Naive thymus-derived CD4-positive, alpha-beta T cell (primary cell): ENCODE results near the gene ATG7. TPM values are rescaled to one million over a fixed set of nuclear protein-coding genes. Genes with fewer than 3 reads are reported as not detected.

Source experiments
- ATAC-seq: fragments of 150-1000 bp; cut with Tn5 transposase; 2 replicates; pipeline ENCODE4 v1.10.0; 2021; ENCODE audit warnings: mild to moderate bottlenecking, moderate library complexity
- CTCF ChIA-PET: fragments of 350-600 bp; sonication (Branson Sonifier 250); formaldehyde crosslinking; loops from one replicate; lab custom pipeline; 2021; ENCODE audit warnings: antibody characterized with exemption; lab: Charles Lee
- POLR2A ChIA-PET: fragments of 350-600 bp; sonication (Branson Sonifier 250); formaldehyde crosslinking; loops from one replicate; lab custom pipeline; 2021; ENCODE audit warnings: antibody characterized with exemption, inconsistent platforms; lab: Charles Lee
- DNase-seq, 9 donors: peaks; one replicate each; pipeline versions ENCODE4 v3.0.0 to v3.0.0-alpha.2; 2020 to 2022; ENCODE audit warnings: mixed read lengths in 1 of 9
- H3K27ac ChIP-seq: one replicate; pipeline ENCODE4 v1.7.0; 2013; ENCODE audit warnings: mild to moderate bottlenecking, low read depth, low read length, moderate library complexity
- H3K27me3 ChIP-seq, 2 donors: one replicate each; pipeline ENCODE4 v1.7.0; 2013; ENCODE audit warnings: low read length in 2 of 2, mild to moderate bottlenecking in 2 of 2, moderate library complexity in 2 of 2; ENCODE audit not compliant: control insufficient read depth in 2 of 2, insufficient read depth in 2 of 2
- H3K36me3 ChIP-seq, 3 experiments: 1 replicate in 2 of 3; 2 replicates in 1 of 3; pipeline ENCODE4 v1.7.0; 2013; ENCODE audit warnings: low read length in 3 of 3, mild to moderate bottlenecking in 3 of 3, moderate library complexity in 1 of 3; ENCODE audit not compliant: insufficient read depth in 3 of 3, control insufficient read depth in 2 of 3
- H3K4me1 ChIP-seq, 2 donors: one replicate each; pipeline ENCODE4 v1.7.0; 2013; ENCODE audit warnings: low read length in 2 of 2, mild to moderate bottlenecking in 2 of 2, moderate library complexity in 1 of 2; ENCODE audit not compliant: control insufficient read depth in 2 of 2, insufficient read depth in 2 of 2
- H3K4me3 ChIP-seq: 2 replicates; pipeline ENCODE4 v1.7.0; 2013; ENCODE audit warnings: mild to moderate bottlenecking, low read length
- H3K9me3 ChIP-seq, 3 experiments: 1 replicate in 2 of 3; 2 replicates in 1 of 3; pipeline ENCODE4 v1.7.0; 2013; ENCODE audit warnings: low read length in 3 of 3; ENCODE audit not compliant: control insufficient read depth in 2 of 3
- H3K27ac Mint-ChIP-seq, 9 donors: one replicate each; pipeline ENCODE4 v1.8.0; 2020 to 2022; ENCODE audit warnings: mixed read lengths in 9 of 9, mild to moderate bottlenecking in 8 of 9, moderate library complexity in 5 of 9, inconsistent platforms in 2 of 9
- H3K27me3 Mint-ChIP-seq, 5 donors: one replicate each; pipeline ENCODE4 v1.8.0; 2021 to 2022; ENCODE audit warnings: mixed read lengths in 5 of 5, mild to moderate bottlenecking in 1 of 5
- H3K36me3 Mint-ChIP-seq, 5 donors: one replicate each; pipeline ENCODE4 v1.8.0; 2020 to 2022; ENCODE audit warnings: mixed read lengths in 5 of 5, mild to moderate bottlenecking in 3 of 5, inconsistent platforms in 1 of 5
- H3K4me1 Mint-ChIP-seq, 7 donors: one replicate each; pipeline ENCODE4 v1.8.0; 2020 to 2022; ENCODE audit warnings: mixed read lengths in 7 of 7, mild to moderate bottlenecking in 3 of 7, inconsistent platforms in 1 of 7
- H3K4me3 Mint-ChIP-seq, 10 donors: one replicate each; pipeline ENCODE4 v1.8.0; 2020 to 2022; ENCODE audit warnings: mild to moderate bottlenecking in 10 of 10, mixed read lengths in 10 of 10, moderate library complexity in 6 of 10, inconsistent platforms in 2 of 10
- H3K9me3 Mint-ChIP-seq, 11 donors: one replicate each; pipeline ENCODE4 v1.8.0; 2020 to 2022; ENCODE audit warnings: mixed read lengths in 11 of 11, mild to moderate bottlenecking in 4 of 11, inconsistent platforms in 1 of 11, moderate library complexity in 1 of 11
- intact Hi-C, 2 donors: fragments of 100-400 bp; cut with micrococcal nuclease; formaldehyde crosslinking; loops; one replicate each; pipeline ENCODE4 v1.15.1; 2023
- polyA plus RNA-seq, 2 donors: library from polyadenylated mRNA; unstranded; fragments of 300-500 nt; fragmentation: Illumina TruSeq; gene quantifications; one replicate each; pipeline ENCODE4 v1.2.3, GENCODE V29; 2021
- total RNA-seq, 6 experiments: library from RNA in 5 of 6; stranded (reverse) in 5 of 6; gene quantifications; 1 replicate in 5 of 6; 2 replicates in 1 of 6; pipeline ENCODE4 v1.2.3 and lab custom pipeline; 2021 to 2026

Gene ATG7
- total and polyA plus RNA-seq, 7 experiments from 2014 or later = 12.0 to 80.3 (median 33.6) TPM

- Histone ChIP-seq H3K4me3 (no peak overlapping the region), H3K36me3 (no peaks in the 10 kb centered on the region), H3K27me3 (no peaks in the 10 kb centered on the region), H3K9me3 (no peaks in the 10 kb centered on the region), H3K4me1 (peaks cover 0 to 3% of the 10 kb centered on the region in 2 donors), H3K27ac (no peak overlapping the region)
- no peak for ATAC-seq
- CTCF ChIA-PET = interaction anchor here (1.1 kb wide), 1 partner anchor 258 kb away, joined by 4 read pairs; no protein-coding TSS in a partner anchor
- H3K4me1 Mint-ChIP-seq = peaks cover 13 to 45% (median 33%) of the 10 kb centered on the region in 7 donors
- intact Hi-C loops = no loop called here
- no peaks in the 10 kb centered on the region for H3K27me3 Mint-ChIP-seq
- peaks cover 0 to 25% (median 10%) of the 10 kb centered on the region in 5 donors for H3K36me3 Mint-ChIP-seq
- H3K9me3 Mint-ChIP-seq = no peaks in the 10 kb centered on the region
- POLR2A ChIA-PET = no interaction called here
- H3K4me3 Mint-ChIP-seq = no peak overlapping the region
- peak overlapping the region in 1 of 9 donors; percentile 19 for H3K27ac Mint-ChIP-seq
- DNase-seq = no peak
These were observed 120.6 kb downstream of the ATG7 start for GRCh38 chr3:11392860-11393114.

- H3K27ac Mint-ChIP-seq = no peak overlapping the region
- ChIA-PET POLR2A (no interaction called here), CTCF (interaction anchor here (1.1 kb wide), 1 partner anchor 258 kb away, joined by 4 read pairs; no protein-coding TSS in a partner anchor)
- Histone ChIP-seq H3K27ac (no peak overlapping the region), H3K9me3 (no peaks in the 10 kb centered on the region), H3K4me3 (no peak overlapping the region), H3K4me1 (peaks cover 0 to 3% of the 10 kb centered on the region in 2 donors), H3K27me3 (no peaks in the 10 kb centered on the region), H3K36me3 (no peaks in the 10 kb centered on the region)
- peaks cover 13 to 45% (median 33%) of the 10 kb centered on the region in 7 donors for H3K4me1 Mint-ChIP-seq
- no peak for ATAC-seq
- H3K36me3 Mint-ChIP-seq = peaks cover 0 to 25% (median 10%) of the 10 kb centered on the region in 5 donors
- H3K4me3 Mint-ChIP-seq = no peak overlapping the region
- no peak for DNase-seq
- intact Hi-C loops = no loop called here
- H3K27me3 Mint-ChIP-seq = no peaks in the 10 kb centered on the region
- no peaks in the 10 kb centered on the region for H3K9me3 Mint-ChIP-seq
These were observed 121.2 kb downstream of the ATG7 start for GRCh38 chr3:11393401-11393800.

GRCh38 chr3:11394392-11394791 lies 122.2 kb downstream of the ATG7 start:
- DNase-seq (no peak), ATAC-seq (no peak)
- POLR2A ChIA-PET = no interaction called here
- intact Hi-C loops = no loop called here
- Mint-ChIP-seq H3K27me3 (no peaks in the 10 kb centered on the region), H3K9me3 (no peaks in the 10 kb centered on the region), H3K4me3 (no peak overlapping the region), H3K36me3 (peaks cover 0 to 25% (median 9%) of the 10 kb centered on the region in 5 donors), H3K4me1 (peaks cover 13 to 44% (median 33%) of the 10 kb centered on the region in 7 donors), H3K27ac (no peak overlapping the region)
- Histone ChIP-seq H3K4me1 (peaks cover 0 to 3% of the 10 kb centered on the region in 2 donors), H3K4me3 (no peak overlapping the region), H3K27me3 (no peaks in the 10 kb centered on the region), H3K27ac (no peak overlapping the region), H3K9me3 (no peaks in the 10 kb centered on the region), H3K36me3 (no peaks in the 10 kb centered on the region)
- CTCF ChIA-PET = no interaction called here

- H3K27me3 ChIP-seq = no peaks in the 10 kb centered on the region
These were observed 128.0 kb downstream of the ATG7 start for GRCh38 chr3:11400213-11400612.

GRCh38 chr3:11401434-11401833 lies 129.2 kb downstream of the ATG7 start:
- CTCF ChIA-PET = no interaction called here
- Mint-ChIP-seq H3K4me1 (no peaks in the 10 kb centered on the region), H3K27me3 (no peaks in the 10 kb centered on the region), H3K9me3 (peaks cover 0 to 19% (median 6%) of the 10 kb centered on the region in 11 donors), H3K27ac (no peak overlapping the region), H3K36me3 (peaks cover 6 to 38% (median 34%) of the 10 kb centered on the region in 5 donors), H3K4me3 (no peak overlapping the region)
- no peaks in the 10 kb centered on the region for H3K27me3 ChIP-seq
- no peaks in the 10 kb centered on the region for H3K4me1 ChIP-seq
- no peak overlapping the region for H3K27ac ChIP-seq
- intact Hi-C loops = no loop called here
- POLR2A ChIA-PET = no interaction called here
- H3K4me3 ChIP-seq = no peak overlapping the region
- no peak for ATAC-seq
- peaks cover 0 to 11% (median 0%) of the 10 kb centered on the region in 3 experiments for H3K36me3 ChIP-seq
- no peaks in the 10 kb centered on the region for H3K9me3 ChIP-seq
- DNase-seq = no peak

More at GRCh38 chr3:11400213-11400612, 128.0 kb downstream of the ATG7 start:
- H3K27ac ChIP-seq = no peak overlapping the region
- ChIA-PET CTCF (no interaction called here), POLR2A (no interaction called here)
- H3K4me3 ChIP-seq = no peak overlapping the region
- H3K27me3 Mint-ChIP-seq = no peaks in the 10 kb centered on the region
- no peaks in the 10 kb centered on the region for H3K4me1 ChIP-seq
- H3K4me3 Mint-ChIP-seq = no peak overlapping the region
- H3K4me1 Mint-ChIP-seq = no peaks in the 10 kb centered on the region
- no peak for DNase-seq
- H3K36me3 ChIP-seq = peaks cover 0 to 4% (median 0%) of the 10 kb centered on the region in 3 experiments
- no peaks in the 10 kb centered on the region for H3K9me3 ChIP-seq
- intact Hi-C loops = no loop called here
- H3K36me3 Mint-ChIP-seq = peaks cover 3 to 30% (median 27%) of the 10 kb centered on the region in 5 donors
- peaks cover 0 to 16% (median 4%) of the 10 kb centered on the region in 11 donors for H3K9me3 Mint-ChIP-seq
- no peak overlapping the region for H3K27ac Mint-ChIP-seq
- ATAC-seq = no peak

GRCh38 chr3:11405323-11405722 lies 133.1 kb downstream of the ATG7 start:
- H3K4me1 ChIP-seq = no peaks in the 10 kb centered on the region
- DNase-seq (no peak), ATAC-seq (no peak)
- ChIA-PET POLR2A (no interaction called here), CTCF (no interaction called here)
- peaks cover 26 to 72% (median 69%) of the 10 kb centered on the region in 5 donors for H3K36me3 Mint-ChIP-seq
- no peak overlapping the region for H3K27ac ChIP-seq
- H3K9me3 ChIP-seq = peaks cover 0 to 15% (median 0%) of the 10 kb centered on the region in 3 experiments
- H3K27ac Mint-ChIP-seq = no peak overlapping the region
- no peaks in the 10 kb centered on the region for H3K27me3 ChIP-seq
- peaks cover 4 to 43% (median 16%) of the 10 kb centered on the region in 11 donors for H3K9me3 Mint-ChIP-seq
- peaks cover 0 to 4% (median 0%) of the 10 kb centered on the region in 7 donors for H3K4me1 Mint-ChIP-seq
- no peak overlapping the region for H3K4me3 ChIP-seq
- H3K36me3 ChIP-seq = peaks cover 0 to 19% (median 0%) of the 10 kb centered on the region in 3 experiments
- no peak overlapping the region for H3K4me3 Mint-ChIP-seq
- no peaks in the 10 kb centered on the region for H3K27me3 Mint-ChIP-seq
- intact Hi-C loops = no loop called here

GRCh38 chr3:11407644-11408043 lies 135.4 kb downstream of the ATG7 start:
- ChIA-PET CTCF (no interaction called here), POLR2A (no interaction called here)
- H3K9me3 ChIP-seq = peaks cover 0 to 15% (median 0%) of the 10 kb centered on the region in 3 experiments
- Mint-ChIP-seq H3K27ac (no peak overlapping the region), H3K4me3 (no peak overlapping the region), H3K36me3 (peaks cover 26 to 81% (median 80%) of the 10 kb centered on the region in 5 donors), H3K9me3 (peaks cover 4 to 53% (median 19%) of the 10 kb centered on the region in 11 donors), H3K4me1 (peaks cover 0 to 15% (median 3%) of the 10 kb centered on the region in 7 donors), H3K27me3 (no peaks in the 10 kb centered on the region)
- ATAC-seq (no peak), DNase-seq (no peak)
- H3K36me3 ChIP-seq = peaks cover 0 to 19% (median 0%) of the 10 kb centered on the region in 3 experiments
- no peaks in the 10 kb centered on the region for H3K27me3 ChIP-seq
- H3K27ac ChIP-seq = no peak overlapping the region
- intact Hi-C loops = no loop called here
- H3K4me1 ChIP-seq = no peaks in the 10 kb centered on the region
- no peak overlapping the region for H3K4me3 ChIP-seq
